HepG2 (cell line): ENCODE data around the gene PRSS22. TPM values are rescaled to one million over a fixed set of nuclear protein-coding genes. Genes with fewer than 3 reads are reported as not detected.
A peak's percentile ranks its signal among the peaks of the same experiment; 100 is the strongest.

Source experiments
- CHD2 ChIP-seq: IDR thresholded peaks from 2 replicates; pipeline ENCODE4 v1.6.1; 2011; ENCODE audit warnings: low read depth, low read length, improper control_type of control experiment
- FOSL2 ChIP-seq: sonication (generic); formaldehyde crosslinking; IDR thresholded peaks from 2 replicates; pipeline ENCODE4 v1.4.0; 2020; ENCODE audit warnings: missing genetic modification reagents
- FOXO1 ChIP-seq: sonication (generic); formaldehyde crosslinking; IDR thresholded peaks from 2 replicates; pipeline ENCODE4 v1.4.0; 2020; ENCODE audit warnings: missing genetic modification reagents
- GLI4 ChIP-seq: sonication (generic); formaldehyde crosslinking; IDR thresholded peaks from 2 replicates; pipeline ENCODE4 v1.5.1; 2020; ENCODE audit warnings: missing genetic modification reagents, mild to moderate bottlenecking, moderate library complexity, borderline replicate concordance
- JUNB ChIP-seq: sonication (generic); formaldehyde crosslinking; IDR thresholded peaks from 2 replicates; pipeline ENCODE4 v1.8.0; 2022; ENCODE audit warnings: missing genetic modification reagents, mild to moderate bottlenecking, borderline replicate concordance
- KDM2A ChIP-seq: sonication (generic); formaldehyde crosslinking; IDR thresholded peaks from 2 replicates; pipeline ENCODE4 v1.4.0; 2020; ENCODE audit warnings: low read depth, missing genetic modification reagents, borderline replicate concordance
- MAZ ChIP-seq, 2 experiments: sonication (generic) in 1 of 2; formaldehyde crosslinking in 1 of 2; IDR thresholded peaks; 2 replicates each; pipeline versions ENCODE4 v1.5.0 to v1.6.1; 2012 to 2020; ENCODE audit warnings: low read depth in 2 of 2, mild to moderate bottlenecking in 2 of 2, borderline replicate concordance in 1 of 2, improper control_type of control experiment in 1 of 2, low read length in 1 of 2, missing genetic modification reagents in 1 of 2, moderate library complexity in 1 of 2
- MTF1 ChIP-seq: sonication (generic); formaldehyde crosslinking; IDR thresholded peaks from 2 replicates; pipeline ENCODE4 v1.5.0; 2020; ENCODE audit warnings: missing genetic modification reagents
- NFKBIZ ChIP-seq: IDR thresholded peaks from 2 replicates; pipeline ENCODE4 v1.6.1; 2018; ENCODE audit warnings: missing genetic modification reagents, missing compliant biosample characterization
- NR2C2 ChIP-seq: sonication (generic); formaldehyde crosslinking; IDR thresholded peaks from 2 replicates; pipeline ENCODE4 v1.4.0; 2020; ENCODE audit warnings: missing genetic modification reagents, mild to moderate bottlenecking, moderate library complexity, borderline replicate concordance
- PPARG ChIP-seq: conservative IDR thresholded peaks from 2 replicates; pipeline ENCODE4 v1.6.1; 2016; ENCODE audit warnings: missing biosample characterization, missing genetic modification reagents
- RAD51 ChIP-seq: fragments of 450-650 bp; IDR thresholded peaks from 2 replicates; pipeline ENCODE4 v1.6.1; 2016; ENCODE audit warnings: borderline replicate concordance
- SCMH1 ChIP-seq: sonication (generic); formaldehyde crosslinking; IDR thresholded peaks from 2 replicates; pipeline ENCODE4 v1.9.0; 2021; ENCODE audit warnings: missing genetic modification reagents, mild to moderate bottlenecking, borderline replicate concordance
- SETDB1 ChIP-seq: sonication (generic); formaldehyde crosslinking; IDR thresholded peaks from 2 replicates; pipeline ENCODE4 v1.5.1; 2020; ENCODE audit warnings: missing genetic modification reagents, mild to moderate bottlenecking, borderline replicate concordance
- SRSF4 ChIP-seq: fragments of 200-400 bp; formaldehyde crosslinking; IDR thresholded peaks from one replicate; pipeline ENCODE4 v1.6.1; 2018; ENCODE audit warnings: mild to moderate bottlenecking, low read depth, low read length, moderate library complexity; ENCODE audit not compliant: poor library complexity, severe bottlenecking
- ZBTB42 ChIP-seq: sonication (generic); formaldehyde crosslinking; IDR thresholded peaks from 2 replicates; pipeline ENCODE4 v1.5.0; 2020; ENCODE audit warnings: mild to moderate bottlenecking, missing genetic modification reagents
- ZNF160 ChIP-seq: sonication (generic); formaldehyde crosslinking; IDR thresholded peaks from 2 replicates; pipeline ENCODE4 v1.8.0; 2022; ENCODE audit warnings: mild to moderate bottlenecking, inconsistent platforms, missing genetic modification reagents
- ZNF224 ChIP-seq: sonication (generic); formaldehyde crosslinking; IDR thresholded peaks from 2 replicates; pipeline ENCODE4 v1.5.0; 2020; ENCODE audit warnings: mild to moderate bottlenecking, missing genetic modification reagents
- ZNF335 ChIP-seq: sonication (generic); formaldehyde crosslinking; IDR thresholded peaks from 2 replicates; pipeline ENCODE4 v1.4.0; 2020; ENCODE audit warnings: missing genetic modification reagents
- ZNF350 ChIP-seq: sonication (generic); formaldehyde crosslinking; IDR thresholded peaks from 2 replicates; pipeline ENCODE4 v1.4.0; 2020; ENCODE audit warnings: mild to moderate bottlenecking, low read depth, missing genetic modification reagents, borderline replicate concordance
- ZNF598 ChIP-seq: sonication (generic); formaldehyde crosslinking; IDR thresholded peaks from 2 replicates; pipeline ENCODE4 v1.5.1; 2020; ENCODE audit warnings: mild to moderate bottlenecking, missing genetic modification reagents, borderline replicate concordance
- ZNF615 ChIP-seq: sonication (generic); formaldehyde crosslinking; IDR thresholded peaks from 2 replicates; pipeline ENCODE4 v1.5.0; 2020; ENCODE audit warnings: mild to moderate bottlenecking, missing genetic modification reagents, borderline replicate concordance
- ZNF747 ChIP-seq: sonication (generic); formaldehyde crosslinking; IDR thresholded peaks from 2 replicates; pipeline ENCODE4 v1.8.1; 2023; ENCODE audit warnings: missing genetic modification reagents, mild to moderate bottlenecking, borderline replicate concordance
- ZNF891 ChIP-seq: sonication (generic); formaldehyde crosslinking; IDR thresholded peaks from 2 replicates; pipeline ENCODE4 v1.5.0; 2020; ENCODE audit warnings: mild to moderate bottlenecking, missing genetic modification reagents
- polyA plus RNA-seq, 8 experiments: library from polyadenylated mRNA; depleted of rRNA in 3 of 8; stranded (reverse) in 7 of 8; unstranded in 1 of 8; fragments of >200 nt; fragmentation: Illumina TruSeq in 4 of 8; extraction: Trizol in 4 of 8; gene quantifications; 2 replicates each; pipeline versions ENCODE4 v1.2.1 to v1.2.3, GENCODE V29; 2011 to 2016; ENCODE audit warnings: low read depth in 4 of 8, missing spikeins in 1 of 8, mixed read lengths in 1 of 8; ENCODE audit not compliant: insufficient read depth in 1 of 8
- total RNA-seq, 5 experiments: library from RNA; depleted of rRNA; stranded (reverse); fragments of >200 nt; fragmentation: Illumina TruSeq; extraction: Trizol; gene quantifications; 2 replicates each; pipeline ENCODE4 v1.2.3, GENCODE V29; 2016; ENCODE audit warnings: low read depth in 1 of 5
- TF ChIP-seq, protein P1 (sequence below): IDR thresholded peaks from 2 replicates; pipeline ENCODE4 v1.6.1; 2016; ENCODE audit warnings: low read depth
- TF ChIP-seq, protein P2 (sequence below): sonication (generic); formaldehyde crosslinking; conservative IDR thresholded peaks from 2 replicates; pipeline ENCODE4 v1.5.0; 2020; ENCODE audit warnings: missing genetic modification reagents

The PRSS22 gene
- total and polyA plus RNA-seq, 2 of the 13 experiments (the other 11 are each of a cell fraction or from before 2014, with no cell fraction given): 0.24 to 0.32 TPM

DNA sequence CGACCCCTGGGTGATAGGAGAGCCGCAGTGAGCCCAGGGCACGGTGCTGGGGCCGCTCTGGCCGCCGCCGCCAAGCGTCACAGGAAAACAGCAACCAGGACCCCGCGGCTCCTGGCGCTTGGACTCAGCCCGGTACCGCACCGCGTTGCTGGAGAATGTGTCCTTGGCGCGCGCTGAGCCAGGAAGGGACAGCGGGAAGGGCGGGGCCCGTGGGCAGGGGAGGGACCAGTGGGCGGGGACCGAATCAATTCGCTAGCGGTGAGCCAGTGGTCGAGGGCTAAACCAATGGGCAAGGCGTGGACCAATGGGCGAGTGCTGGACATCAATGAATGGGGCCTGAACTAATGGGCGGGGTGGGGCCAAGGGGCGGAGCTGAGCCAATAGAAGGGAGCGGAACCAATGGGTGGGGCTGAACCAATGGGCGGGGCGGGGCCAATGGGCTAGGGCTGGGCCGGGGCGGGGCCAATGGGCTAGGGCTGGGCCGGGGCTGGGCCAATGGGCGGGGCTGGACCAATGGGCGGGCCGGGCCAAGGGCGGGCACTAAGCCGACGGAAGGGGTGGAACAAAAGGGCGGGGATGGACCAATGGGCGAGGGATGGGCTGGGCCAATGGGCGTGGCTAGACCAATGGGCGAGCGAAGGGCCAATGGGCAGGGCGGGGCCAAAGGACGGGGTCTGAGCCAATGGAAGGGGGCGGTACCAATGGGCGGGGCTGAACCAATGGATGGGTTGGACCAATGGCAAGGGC, 47.4 kb upstream of the PRSS22 start (continued):
- TF ChIP-seq, protein P1, sequence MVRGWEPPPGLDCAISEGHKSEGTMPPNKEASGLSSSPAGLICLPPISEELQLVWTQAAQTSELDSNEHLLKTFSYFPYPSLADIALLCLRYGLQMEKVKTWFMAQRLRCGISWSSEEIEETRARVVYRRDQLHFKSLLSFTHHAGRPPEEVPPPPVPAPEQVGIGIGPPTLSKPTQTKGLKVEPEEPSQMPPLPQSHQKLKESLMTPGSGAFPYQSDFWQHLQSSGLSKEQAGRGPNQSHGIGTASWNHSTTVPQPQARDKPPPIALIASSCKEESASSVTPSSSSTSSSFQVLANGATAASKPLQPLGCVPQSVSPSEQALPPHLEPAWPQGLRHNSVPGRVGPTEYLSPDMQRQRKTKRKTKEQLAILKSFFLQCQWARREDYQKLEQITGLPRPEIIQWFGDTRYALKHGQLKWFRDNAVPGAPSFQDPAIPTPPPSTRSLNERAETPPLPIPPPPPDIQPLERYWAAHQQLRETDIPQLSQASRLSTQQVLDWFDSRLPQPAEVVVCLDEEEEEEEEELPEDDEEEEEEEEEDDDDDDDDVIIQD (CRISPR knock-in tag): no peak
- TF ChIP-seq FOSL2 (CRISPR knock-in tag): peak; percentile 56
- no peak for TF ChIP-seq SETDB1 (CRISPR knock-in tag)
- TF ChIP-seq ZNF350 (CRISPR knock-in tag): 0 out of 2 replicates have a peak, but pooled peaks have one; percentile 26
- TF ChIP-seq CHD2: peak; percentile 17; the same call in 1 of the 2 replicates
- TF ChIP-seq NFKBIZ (CRISPR knock-in tag): no peak
- peak; percentile 53; the same call in 1 of the 2 replicates for TF ChIP-seq NR2C2 (CRISPR knock-in tag)
- no peak for TF ChIP-seq ZNF615 (CRISPR knock-in tag)
- TF ChIP-seq KDM2A (CRISPR knock-in tag): no peak; the same call in 1 of the 2 replicates
- TF ChIP-seq JUNB (CRISPR knock-in tag): no peak; the same call in 1 of the 2 replicates
- 0 out of 2 replicates have a peak, but pooled peaks have one; percentile 30 for TF ChIP-seq PPARG (CRISPR knock-in tag)
- TF ChIP-seq ZNF891 (CRISPR knock-in tag): no peak; the same call in 1 of the 2 replicates
- TF ChIP-seq SCMH1 (CRISPR knock-in tag): no peak
- TF ChIP-seq ZNF747: no peak
- no peak for TF ChIP-seq ZNF224
- TF ChIP-seq ZNF160: no peak
- no peak for TF ChIP-seq RAD51
- TF ChIP-seq, protein P2, sequence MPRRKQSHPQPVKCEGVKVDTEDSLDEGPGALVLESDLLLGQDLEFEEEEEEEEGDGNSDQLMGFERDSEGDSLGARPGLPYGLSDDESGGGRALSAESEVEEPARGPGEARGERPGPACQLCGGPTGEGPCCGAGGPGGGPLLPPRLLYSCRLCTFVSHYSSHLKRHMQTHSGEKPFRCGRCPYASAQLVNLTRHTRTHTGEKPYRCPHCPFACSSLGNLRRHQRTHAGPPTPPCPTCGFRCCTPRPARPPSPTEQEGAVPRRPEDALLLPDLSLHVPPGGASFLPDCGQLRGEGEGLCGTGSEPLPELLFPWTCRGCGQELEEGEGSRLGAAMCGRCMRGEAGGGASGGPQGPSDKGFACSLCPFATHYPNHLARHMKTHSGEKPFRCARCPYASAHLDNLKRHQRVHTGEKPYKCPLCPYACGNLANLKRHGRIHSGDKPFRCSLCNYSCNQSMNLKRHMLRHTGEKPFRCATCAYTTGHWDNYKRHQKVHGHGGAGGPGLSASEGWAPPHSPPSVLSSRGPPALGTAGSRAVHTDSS (CRISPR knock-in tag): 0 out of 2 replicates have a peak, but pooled peaks have one; percentile 51
- no peak for TF ChIP-seq SRSF4
- TF ChIP-seq ZNF335 (CRISPR knock-in tag): no peak; the same call in 1 of the 2 replicates
- peak; percentile 74; the same call in 1 of the 2 replicates for TF ChIP-seq MAZ (IDR thresholded peaks at IDR 0.05; ENCODE audit: borderline replicate concordance, low read depth, low read length)
- peak; percentile 65; the same call in 1 of the 2 replicates for TF ChIP-seq MAZ (CRISPR knock-in tag; IDR thresholded peaks at IDR 0.05; ENCODE audit: low read depth)
- no peak for TF ChIP-seq GLI4 (CRISPR knock-in tag)
- TF ChIP-seq MTF1: no peak
- TF ChIP-seq ZNF598 (CRISPR knock-in tag): no peak; the same call in 1 of the 2 replicates
- TF ChIP-seq ZBTB42 (CRISPR knock-in tag): no peak
- peak; percentile 65; the same call in 1 of the 2 replicates for TF ChIP-seq FOXO1 (CRISPR knock-in tag)
